GM10266 (cell line): ENCODE measurements around the gene PEDS1.
A peak's percentile ranks its signal among the peaks of the same experiment; 100 is the strongest.
"Not testable (repeated sequence)": the region's sequence is repeated elsewhere in the genome, so short reads cannot be mapped to it uniquely, and the experiment has no call there.

Experiments used
- DNase-seq: peaks from one replicate; pipeline ENCODE4 v3.0.0; 2012; ENCODE audit errors: extremely low spot score
- TF ChIP-seq, protein P1 (sequence below): IDR thresholded peaks from 2 replicates; pipeline ENCODE4 v1.5.1; 2012; ENCODE audit warnings: mild to moderate bottlenecking, low read depth; ENCODE audit not compliant: control insufficient read depth, insufficient read depth; ENCODE audit errors: missing control alignments

The PEDS1 gene

GRCh38 chr20:50153500-50154377, at the start of gene PEDS1:
Gene PEDS1 (minus strand): TSS chr20:50153723. CDS start chr20:50153637, 86 bp downstream.
- TF ChIP-seq, protein P1, sequence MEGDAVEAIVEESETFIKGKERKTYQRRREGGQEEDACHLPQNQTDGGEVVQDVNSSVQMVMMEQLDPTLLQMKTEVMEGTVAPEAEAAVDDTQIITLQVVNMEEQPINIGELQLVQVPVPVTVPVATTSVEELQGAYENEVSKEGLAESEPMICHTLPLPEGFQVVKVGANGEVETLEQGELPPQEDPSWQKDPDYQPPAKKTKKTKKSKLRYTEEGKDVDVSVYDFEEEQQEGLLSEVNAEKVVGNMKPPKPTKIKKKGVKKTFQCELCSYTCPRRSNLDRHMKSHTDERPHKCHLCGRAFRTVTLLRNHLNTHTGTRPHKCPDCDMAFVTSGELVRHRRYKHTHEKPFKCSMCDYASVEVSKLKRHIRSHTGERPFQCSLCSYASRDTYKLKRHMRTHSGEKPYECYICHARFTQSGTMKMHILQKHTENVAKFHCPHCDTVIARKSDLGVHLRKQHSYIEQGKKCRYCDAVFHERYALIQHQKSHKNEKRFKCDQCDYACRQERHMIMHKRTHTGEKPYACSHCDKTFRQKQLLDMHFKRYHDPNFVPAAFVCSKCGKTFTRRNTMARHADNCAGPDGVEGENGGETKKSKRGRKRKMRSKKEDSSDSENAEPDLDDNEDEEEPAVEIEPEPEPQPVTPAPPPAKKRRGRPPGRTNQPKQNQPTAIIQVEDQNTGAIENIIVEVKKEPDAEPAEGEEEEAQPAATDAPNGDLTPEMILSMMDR, result peak; percentile 10
- peak; percentile 99 for DNase-seq

- TF ChIP-seq, protein P1, result no peak
- no peak for DNase-seq
Measured at GRCh38 chr20:50202677-50203076, 49.2 kb upstream of the PEDS1 start.

GRCh38 chr20:50201710-50202109, 48.2 kb upstream of the PEDS1 start:
- not testable (repeated sequence) for DNase-seq

DNA sequence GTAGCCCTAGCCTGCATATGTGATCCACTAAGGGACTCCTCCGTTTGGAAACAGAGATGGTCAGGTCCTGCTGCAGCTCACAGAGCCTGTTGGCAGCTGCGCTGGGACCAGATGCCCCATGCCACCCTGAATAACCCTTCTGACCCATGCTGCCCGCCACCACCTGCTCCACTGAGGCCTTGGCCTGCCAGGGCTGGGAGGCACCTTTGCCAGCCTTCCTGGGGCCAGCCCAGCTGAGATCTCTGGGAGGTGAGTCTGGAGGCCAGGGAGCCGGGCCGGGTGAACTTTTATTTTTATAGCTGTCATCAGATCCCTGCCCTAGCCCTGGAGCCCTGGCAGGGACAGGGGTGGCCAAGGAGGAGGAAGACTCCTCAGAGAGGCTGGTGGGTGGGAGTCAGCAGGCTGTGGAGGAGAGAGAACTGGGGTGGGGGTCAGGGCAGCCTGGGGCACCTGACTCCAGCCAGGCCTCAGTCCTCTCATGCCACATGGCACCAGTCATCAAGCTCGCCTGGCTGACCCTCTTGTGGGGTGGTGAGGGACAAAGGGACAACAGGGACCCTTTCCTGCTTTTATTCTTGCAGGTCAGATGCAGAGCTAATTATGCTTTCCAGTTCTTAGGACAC, 47.1 kb upstream of the PEDS1 start:
- TF ChIP-seq, protein P1, result no peak

DNA sequence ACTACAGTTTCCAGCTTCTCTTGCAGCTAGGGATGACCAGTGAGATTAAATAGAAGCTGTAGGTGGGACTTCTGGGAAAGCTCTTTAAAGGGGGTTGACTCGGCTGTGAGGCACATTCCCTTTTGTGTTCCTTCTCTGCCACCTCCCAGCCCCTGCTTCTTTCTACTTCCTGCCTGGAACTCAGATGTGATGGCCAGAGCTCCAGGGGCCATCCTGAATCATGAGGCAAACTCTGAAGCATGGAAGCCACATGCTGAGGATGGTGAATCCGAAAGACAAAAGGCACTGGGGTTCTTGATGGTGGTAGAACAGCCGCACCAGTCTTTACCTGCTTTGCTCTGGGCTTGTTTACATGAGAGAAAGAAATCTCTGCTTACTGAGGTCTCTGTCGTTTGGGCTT, 46.2 kb upstream of the PEDS1 start:
- TF ChIP-seq, protein P1, result no peak
- no peak for DNase-seq

More for the DNA sequence above, 47.1 kb upstream of the PEDS1 start:
- DNase-seq, result no peak

- TF ChIP-seq, protein P1, result no peak
- DNase-seq, result no peak
Measured at GRCh38 chr20:50198716-50199115, 45.2 kb upstream of the PEDS1 start.

DNA sequence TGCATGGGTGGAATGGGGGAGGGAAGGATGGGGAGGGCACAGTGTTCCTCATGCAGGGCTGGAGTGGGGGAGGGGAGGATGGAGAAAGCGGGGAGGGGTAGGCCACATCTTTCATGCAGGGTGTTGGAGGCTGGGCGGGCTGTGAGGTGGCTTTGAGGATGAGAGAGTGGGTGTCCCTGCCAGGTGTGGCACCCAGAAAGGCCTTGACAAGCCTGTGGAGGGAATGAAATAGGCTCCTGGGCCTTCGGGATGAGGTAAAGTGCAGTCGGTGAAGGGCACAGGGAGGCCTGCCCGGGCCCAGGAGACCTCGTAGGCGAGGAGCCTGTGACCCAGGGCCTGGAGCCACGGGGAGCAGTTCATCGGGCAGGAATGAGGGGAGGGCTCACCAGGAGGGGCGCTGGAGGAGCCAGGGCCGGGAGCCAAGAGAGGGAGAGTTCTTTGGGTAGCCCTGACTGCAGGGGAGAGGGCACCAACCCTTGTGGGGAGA, 44.7 kb upstream of the PEDS1 start:
- no peak for DNase-seq
- TF ChIP-seq, protein P1, result no peak
